ENCODE results near the gene PTPN5.

PTPN5 gene

DNA sequence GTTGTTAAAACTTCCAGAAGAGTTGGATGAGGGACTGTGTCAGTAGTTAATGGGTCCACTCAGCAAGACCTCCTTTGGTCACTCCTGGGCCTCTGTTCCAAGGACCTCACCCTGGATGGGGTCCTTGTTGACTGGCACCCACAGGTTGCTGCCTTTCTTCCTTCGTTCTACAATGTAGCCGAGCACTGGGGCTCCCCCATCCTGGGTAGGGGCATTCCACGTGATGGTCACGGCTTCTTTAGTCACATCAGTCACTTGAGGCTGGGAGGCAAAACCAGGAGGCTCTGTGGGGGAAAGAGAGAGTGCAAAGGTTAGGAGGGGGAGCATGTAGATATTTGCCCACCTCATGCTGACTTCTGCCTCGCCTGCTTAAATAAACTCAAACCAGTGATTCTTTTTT lies 81.1 kb downstream of the PTPN5 start:
- Histone ChIP-seq H3K4me3 (ENCODE audit: low read depth, low read length) (no peak overlapping the region), H3K9me3 (ENCODE audit: severe bottlenecking) (no peaks in the 10 kb centered on the region), H3K27me3 (ENCODE audit: insufficient read depth, low read depth, severe bottlenecking) (no peaks in the 10 kb centered on the region), H3K36me3 (no peaks in the 10 kb centered on the region), H3K27ac (no peak overlapping the region)
- no peak for DNase-seq
- TF ChIP-seq, protein P1, sequence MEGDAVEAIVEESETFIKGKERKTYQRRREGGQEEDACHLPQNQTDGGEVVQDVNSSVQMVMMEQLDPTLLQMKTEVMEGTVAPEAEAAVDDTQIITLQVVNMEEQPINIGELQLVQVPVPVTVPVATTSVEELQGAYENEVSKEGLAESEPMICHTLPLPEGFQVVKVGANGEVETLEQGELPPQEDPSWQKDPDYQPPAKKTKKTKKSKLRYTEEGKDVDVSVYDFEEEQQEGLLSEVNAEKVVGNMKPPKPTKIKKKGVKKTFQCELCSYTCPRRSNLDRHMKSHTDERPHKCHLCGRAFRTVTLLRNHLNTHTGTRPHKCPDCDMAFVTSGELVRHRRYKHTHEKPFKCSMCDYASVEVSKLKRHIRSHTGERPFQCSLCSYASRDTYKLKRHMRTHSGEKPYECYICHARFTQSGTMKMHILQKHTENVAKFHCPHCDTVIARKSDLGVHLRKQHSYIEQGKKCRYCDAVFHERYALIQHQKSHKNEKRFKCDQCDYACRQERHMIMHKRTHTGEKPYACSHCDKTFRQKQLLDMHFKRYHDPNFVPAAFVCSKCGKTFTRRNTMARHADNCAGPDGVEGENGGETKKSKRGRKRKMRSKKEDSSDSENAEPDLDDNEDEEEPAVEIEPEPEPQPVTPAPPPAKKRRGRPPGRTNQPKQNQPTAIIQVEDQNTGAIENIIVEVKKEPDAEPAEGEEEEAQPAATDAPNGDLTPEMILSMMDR (IDR thresholded peaks at IDR 0.05; ENCODE audit: low read depth, low read length) = no peak

DNA sequence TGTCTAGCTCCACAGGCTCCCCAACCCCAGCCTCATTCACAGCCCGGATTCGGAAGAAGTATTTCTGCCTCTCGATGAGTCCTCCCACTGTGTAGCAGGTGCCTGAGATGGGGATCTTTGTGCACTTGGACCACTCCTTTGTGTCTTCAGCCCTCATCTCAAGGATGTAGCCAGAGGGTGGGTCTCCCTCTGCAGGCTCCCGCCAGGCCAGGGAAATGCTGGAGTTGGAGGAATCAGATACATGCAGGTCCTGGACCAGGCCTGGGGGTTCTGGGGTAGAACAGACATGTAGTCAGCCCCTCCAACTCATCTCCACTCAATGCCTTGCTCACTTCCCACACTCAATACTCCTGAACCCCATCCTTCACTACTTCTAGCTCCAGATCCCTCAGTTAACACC lies 82.2 kb downstream of the PTPN5 start:
- Histone ChIP-seq H3K36me3 (no peaks in the 10 kb centered on the region; the same call in 1 of the 2 replicates), H3K27ac (no peak overlapping the region), H3K4me3 (ENCODE audit: low read depth, low read length) (no peak overlapping the region), H3K27me3 (ENCODE audit: insufficient read depth, low read depth, severe bottlenecking) (no peaks in the 10 kb centered on the region), H3K9me3 (ENCODE audit: severe bottlenecking) (no peaks in the 10 kb centered on the region)
- no peak for DNase-seq
- TF ChIP-seq, protein P1 (IDR thresholded peaks at IDR 0.05; ENCODE audit: low read depth, low read length) = no peak

DNA sequence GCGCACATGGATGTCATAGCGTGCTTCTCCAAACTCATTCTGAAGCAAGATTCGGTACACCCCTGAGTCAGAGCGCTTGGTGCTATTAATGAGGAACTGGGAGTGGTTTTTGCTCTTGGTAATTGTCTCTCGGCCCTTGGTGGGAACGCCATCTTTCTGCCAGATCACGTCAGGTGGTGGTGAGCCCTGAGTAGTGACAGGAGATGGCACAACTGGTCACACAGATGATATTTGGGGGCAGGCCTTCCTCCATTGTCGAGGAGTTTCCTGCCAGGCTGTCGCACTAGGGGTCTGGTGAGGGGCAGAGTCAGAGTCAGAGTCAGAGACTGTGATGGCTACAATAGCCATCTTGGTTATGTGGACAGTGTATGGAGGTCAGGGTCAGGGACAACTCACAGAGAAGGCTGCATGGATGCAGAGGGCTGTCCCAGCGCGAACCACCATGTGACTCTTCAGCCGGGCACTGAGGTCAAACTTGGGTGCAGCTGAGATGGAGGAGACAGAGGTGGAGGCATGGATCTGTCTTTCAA lies 83.7 kb downstream of the PTPN5 start:
- Histone ChIP-seq H3K27ac (no peak overlapping the region), H3K36me3 (no peaks in the 10 kb centered on the region; the same call in 1 of the 2 replicates), H3K27me3 (ENCODE audit: insufficient read depth, low read depth, severe bottlenecking) (no peaks in the 10 kb centered on the region), H3K4me3 (ENCODE audit: low read depth, low read length) (no peak overlapping the region), H3K9me3 (ENCODE audit: severe bottlenecking) (no peaks in the 10 kb centered on the region)
- TF ChIP-seq, protein P1 (IDR thresholded peaks at IDR 0.05; ENCODE audit: low read depth, low read length) = no peak
- no peak for DNase-seq

DNA sequence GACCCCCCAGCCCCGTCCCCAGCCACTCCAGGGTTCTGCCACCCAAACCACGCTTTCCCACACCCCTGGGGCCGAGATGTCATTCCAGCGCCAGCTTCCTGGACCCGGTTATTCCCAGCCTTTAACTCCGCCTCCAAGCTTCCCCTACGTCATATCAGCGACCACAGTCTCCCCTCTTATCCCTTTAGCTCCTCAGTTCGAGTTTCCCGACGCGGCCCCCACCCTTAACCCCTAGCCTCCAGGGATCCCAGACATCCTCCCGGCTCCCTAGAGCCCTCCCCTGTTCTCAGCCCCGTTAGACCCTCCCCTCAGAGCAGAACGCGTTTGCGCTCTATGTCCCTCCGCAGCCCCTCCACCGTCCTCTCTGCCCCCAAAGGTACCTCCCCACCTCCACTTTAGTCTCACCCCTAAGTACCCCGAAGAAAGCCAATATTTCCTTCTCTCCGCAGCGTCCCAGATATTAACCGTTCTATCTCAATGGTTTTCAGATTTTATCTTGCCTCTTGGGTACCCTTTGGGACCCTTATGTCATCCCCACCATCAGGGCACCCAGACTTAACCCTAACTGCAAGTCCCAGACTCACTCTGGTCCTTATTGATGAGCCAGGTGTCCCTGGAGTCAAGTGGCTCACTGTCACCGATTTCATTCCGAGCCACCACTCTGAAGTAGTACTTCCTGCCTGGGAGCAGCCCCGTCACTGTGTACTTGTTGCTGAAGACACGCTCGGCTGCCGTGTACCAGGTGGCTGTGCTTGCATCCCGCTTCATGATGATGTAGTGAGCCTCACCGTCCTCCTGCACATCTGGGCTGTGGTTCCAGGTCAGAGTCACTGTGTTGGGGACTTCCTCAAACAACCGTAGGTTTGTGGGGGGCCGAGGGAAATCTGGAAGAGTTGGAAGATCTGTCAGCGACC lies 85.0 kb downstream of the PTPN5 start:
- Histone ChIP-seq H3K4me3 (ENCODE audit: low read depth, low read length) (peak overlapping the region; percentile 64), H3K27me3 (ENCODE audit: insufficient read depth, low read depth, severe bottlenecking) (no peaks in the 10 kb centered on the region), H3K36me3 (peaks cover 6% of the 10 kb centered on the region), H3K27ac (peak overlapping the region; percentile 71), H3K9me3 (ENCODE audit: severe bottlenecking) (no peaks in the 10 kb centered on the region)
- DNase-seq = peak; percentile 81
- TF ChIP-seq, protein P1 (IDR thresholded peaks at IDR 0.05; ENCODE audit: low read depth, low read length) = no peak

DNA sequence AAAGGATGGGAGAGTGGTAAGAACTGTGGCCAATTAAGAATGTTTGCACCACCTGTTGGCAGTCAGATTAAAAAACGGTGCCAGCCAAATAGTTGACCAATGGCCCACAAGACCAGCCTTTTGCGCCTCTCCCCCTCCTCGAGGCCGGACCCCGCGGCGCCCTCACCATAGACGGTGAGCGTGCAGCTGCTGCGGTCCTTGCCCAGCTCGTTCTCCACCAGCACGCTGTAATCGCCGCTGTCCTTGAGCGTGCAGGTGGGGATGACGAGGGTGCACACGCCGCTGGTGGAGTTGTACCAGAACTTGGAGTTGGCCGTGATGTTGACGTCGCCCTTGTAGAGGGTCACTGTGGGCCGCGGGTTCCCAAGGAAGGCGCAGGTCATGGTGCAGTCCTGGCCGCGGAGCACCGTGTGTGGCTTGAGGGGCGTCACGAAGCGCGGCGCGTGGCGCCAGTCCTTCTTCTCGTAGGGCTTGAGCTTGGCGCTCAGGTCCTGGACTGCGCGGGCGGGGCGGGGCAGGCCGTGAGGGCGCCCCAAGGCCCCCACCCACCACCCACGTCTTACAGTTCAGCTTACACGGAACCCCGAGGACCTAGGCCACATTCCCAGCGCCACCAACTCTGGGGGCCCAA lies 85.8 kb downstream of the PTPN5 start:
- DNase-seq = peak; percentile 39
- Histone ChIP-seq H3K9me3 (ENCODE audit: severe bottlenecking) (no peaks in the 10 kb centered on the region), H3K4me3 (ENCODE audit: low read depth, low read length) (peak overlapping the region; percentile 64), H3K27ac (peak overlapping the region; percentile 70), H3K36me3 (peaks cover 8% of the 10 kb centered on the region), H3K27me3 (ENCODE audit: insufficient read depth, low read depth, severe bottlenecking) (no peaks in the 10 kb centered on the region)
- TF ChIP-seq, protein P1 (IDR thresholded peaks at IDR 0.05; ENCODE audit: low read depth, low read length) = no peak
